PC-3 (cell line): ENCODE results near the gene CAVIN1. TPM values are rescaled to one million over a fixed set of nuclear protein-coding genes. Genes with fewer than 3 reads are reported as not detected.

Experiments
- ATAC-seq: fragments of 200-7000 bp; cut with Tn5 transposase; 2 replicates; pipeline ENCODE4 v1.9.1; 2020; ENCODE audit warnings: mild to moderate bottlenecking, moderate library complexity
- BruUV-seq: library from RNA; stranded (reverse); fragments of 400-500 nt; replicated peaks from 2 replicates; lab custom pipeline; 2021; lab: Mats Ljungman, UMichigan
- CTCF ChIA-PET: fragments of 300-600 bp; sonication (Branson Sonifier 250); formaldehyde crosslinking; loops from one replicate; lab custom pipeline; 2022; ENCODE audit warnings: antibody characterized with exemption; lab: Charles Lee
- POLR2A ChIA-PET: fragments of 300-600 bp; sonication (Branson Sonifier 250); formaldehyde crosslinking; loops from one replicate; lab custom pipeline; 2022; ENCODE audit warnings: antibody characterized with exemption; ENCODE audit not compliant: unreplicated experiment; lab: Charles Lee
- DNase-seq: peaks from one replicate; pipeline ENCODE4 v3.0.0-alpha.2; 2015
- H2AFZ ChIP-seq: fragments of 300-600 bp; sonication (generic); 2 replicates; pipeline ENCODE4 v1.6.0; 2016; ENCODE audit warnings: antibody characterized with exemption, low read length
- H3F3A ChIP-seq: fragments of 300-600 bp; sonication (generic); one replicate; pipeline ENCODE4 v1.6.0; 2017; ENCODE audit warnings: antibody characterized with exemption, low read length, control low read depth, mild to moderate bottlenecking; ENCODE audit not compliant: unreplicated experiment
- H3K27ac ChIP-seq: fragments of 300-600 bp; sonication (generic); 2 replicates; pipeline ENCODE4 v1.5.1; 2016; ENCODE audit warnings: mild to moderate bottlenecking, low read length
- H3K27me3 ChIP-seq: fragments of 300-600 bp; sonication (generic); 2 replicates; pipeline ENCODE4 v1.6.1; 2016; ENCODE audit warnings: low read length, mixed read lengths
- H3K36me3 ChIP-seq: fragments of 300-600 bp; sonication (generic); 2 replicates; pipeline ENCODE4 v1.6.1; 2016; ENCODE audit warnings: low read depth, mixed run types, low read length, mixed read lengths
- H3K4me1 ChIP-seq: fragments of 300-600 bp; sonication (generic); 2 replicates; pipeline ENCODE4 v1.5.1; 2016; ENCODE audit warnings: low read length; ENCODE audit not compliant: insufficient read depth
- H3K4me2 ChIP-seq: fragments of 300-600 bp; sonication (generic); 2 replicates; pipeline ENCODE4 v1.6.0; 2016; ENCODE audit warnings: low read length
- H3K4me3 ChIP-seq: fragments of 300-600 bp; sonication (generic); 2 replicates; pipeline ENCODE4 v1.5.1; 2016; ENCODE audit warnings: mild to moderate bottlenecking, low read length, mixed read lengths
- H3K79me2 ChIP-seq: fragments of 300-600 bp; sonication (generic); 2 replicates; pipeline ENCODE4 v1.6.1; 2017; ENCODE audit warnings: low read length, mixed read lengths
- H3K9ac ChIP-seq: fragments of 300-600 bp; sonication (generic); 2 replicates; pipeline ENCODE4 v1.6.0; 2016; ENCODE audit warnings: mild to moderate bottlenecking, low read length
- H3K9me2 ChIP-seq: fragments of 300-600 bp; sonication (generic); replicated peaks from 2 replicates; pipeline ENCODE4 v1.6.1; 2016; ENCODE audit warnings: mixed run types, low read length, mixed read lengths
- H3K9me3 ChIP-seq: fragments of 300-600 bp; sonication (generic); 2 replicates; pipeline ENCODE4 v1.6.1; 2016; ENCODE audit warnings: low read length, mixed read lengths
- H4K20me1 ChIP-seq: fragments of 300-600 bp; sonication (generic); 2 replicates; pipeline ENCODE4 v1.6.1; 2016; ENCODE audit warnings: low read length, mixed read lengths
- EZH2 ChIP-seq: fragments of 300-600 bp; sonication (generic); IDR thresholded peaks from one replicate; pipeline ENCODE4 v1.6.1; 2017; ENCODE audit warnings: antibody characterized with exemption, mild to moderate bottlenecking, low read length; ENCODE audit not compliant: unreplicated experiment
- EZH2phosphoT487 ChIP-seq: fragments of 300-600 bp; sonication (generic); IDR thresholded peaks from 2 replicates; pipeline ENCODE4 v1.6.1; 2018; ENCODE audit warnings: mild to moderate bottlenecking, antibody characterized with exemption, low read length, borderline replicate concordance
- intact Hi-C: fragments of 100-400 bp; cut with micrococcal nuclease; formaldehyde crosslinking; loops from 2 replicates; pipeline ENCODE4 v1.9.0; 2023
- total RNA-seq: library from RNA; depleted of rRNA; stranded (reverse); fragments of >200 nt; gene quantifications from 2 replicates; pipeline ENCODE4 v1.2.3, GENCODE V29; 2014
- TF ChIP-seq, protein P1 (sequence below): fragments of 300-600 bp; sonication (generic); conservative IDR thresholded peaks from 2 replicates; pipeline ENCODE4 v1.5.1; 2017; ENCODE audit warnings: antibody characterized with exemption, low read depth, mild to moderate bottlenecking, low read length

The CAVIN1 gene
- total RNA-seq, 1 experiment from 2014 or later: not detected

- Histone ChIP-seq H3K9ac (no peak overlapping the region), H3K9me3 (no peaks in the 10 kb centered on the region), H3K4me2 (no peak overlapping the region), H3F3A (no peaks in the 10 kb centered on the region), H3K4me1 (no peaks in the 10 kb centered on the region), H3K9me2 (no peaks in the 10 kb centered on the region), H3K27me3 (no peaks in the 10 kb centered on the region), H2AFZ (no peak overlapping the region), H3K79me2 (no peaks in the 10 kb centered on the region), H3K27ac (no peak overlapping the region), H3K36me3 (no peaks in the 10 kb centered on the region), H3K4me3 (no peak overlapping the region), H4K20me1 (no peaks in the 10 kb centered on the region)
- no TSS peak for BruUV-seq
- CTCF ChIA-PET: no interaction called here
- POLR2A ChIA-PET: no interaction called here
- intact Hi-C loops: no loop called here
- ATAC-seq (no peak), DNase-seq (no peak)
- TF ChIP-seq EZH2phosphoT487 (no peak), EZH2 (no peak)
- TF ChIP-seq, protein P1, sequence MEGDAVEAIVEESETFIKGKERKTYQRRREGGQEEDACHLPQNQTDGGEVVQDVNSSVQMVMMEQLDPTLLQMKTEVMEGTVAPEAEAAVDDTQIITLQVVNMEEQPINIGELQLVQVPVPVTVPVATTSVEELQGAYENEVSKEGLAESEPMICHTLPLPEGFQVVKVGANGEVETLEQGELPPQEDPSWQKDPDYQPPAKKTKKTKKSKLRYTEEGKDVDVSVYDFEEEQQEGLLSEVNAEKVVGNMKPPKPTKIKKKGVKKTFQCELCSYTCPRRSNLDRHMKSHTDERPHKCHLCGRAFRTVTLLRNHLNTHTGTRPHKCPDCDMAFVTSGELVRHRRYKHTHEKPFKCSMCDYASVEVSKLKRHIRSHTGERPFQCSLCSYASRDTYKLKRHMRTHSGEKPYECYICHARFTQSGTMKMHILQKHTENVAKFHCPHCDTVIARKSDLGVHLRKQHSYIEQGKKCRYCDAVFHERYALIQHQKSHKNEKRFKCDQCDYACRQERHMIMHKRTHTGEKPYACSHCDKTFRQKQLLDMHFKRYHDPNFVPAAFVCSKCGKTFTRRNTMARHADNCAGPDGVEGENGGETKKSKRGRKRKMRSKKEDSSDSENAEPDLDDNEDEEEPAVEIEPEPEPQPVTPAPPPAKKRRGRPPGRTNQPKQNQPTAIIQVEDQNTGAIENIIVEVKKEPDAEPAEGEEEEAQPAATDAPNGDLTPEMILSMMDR: no peak
Measured at GRCh38 chr17:42381898-42382297, 41.2 kb downstream of the CAVIN1 start.

DNA sequence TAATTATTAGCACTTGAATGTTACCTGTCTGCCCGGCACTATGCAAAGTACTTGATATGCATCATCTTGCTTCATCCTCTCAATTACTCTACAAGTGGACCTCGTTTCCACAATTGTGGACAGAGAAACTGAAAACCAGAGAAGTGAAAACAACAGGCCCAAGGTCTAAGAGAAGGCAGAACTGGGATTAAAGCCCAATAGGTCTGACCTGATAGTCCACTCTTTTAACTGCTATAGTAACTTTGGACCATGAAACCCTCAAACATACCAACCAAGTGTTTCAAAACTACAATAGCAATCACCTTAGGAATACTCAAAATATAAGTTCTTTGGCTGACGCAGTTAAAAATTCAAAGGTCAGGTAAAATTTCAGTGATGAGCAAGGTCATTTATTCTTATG lies 42.1 kb downstream of the CAVIN1 start:
- no peak for DNase-seq
- Histone ChIP-seq H3K27ac (no peak overlapping the region), H3K9me3 (no peaks in the 10 kb centered on the region), H3K9ac (no peak overlapping the region), H3K79me2 (no peaks in the 10 kb centered on the region), H3K4me2 (no peak overlapping the region), H3K4me1 (no peaks in the 10 kb centered on the region), H3K36me3 (no peaks in the 10 kb centered on the region), H3F3A (no peaks in the 10 kb centered on the region), H2AFZ (no peak overlapping the region), H4K20me1 (no peaks in the 10 kb centered on the region), H3K27me3 (no peaks in the 10 kb centered on the region), H3K9me2 (no peaks in the 10 kb centered on the region), H3K4me3 (no peak overlapping the region)
- no TSS peak for BruUV-seq
- CTCF ChIA-PET: no interaction called here
- no peak for ATAC-seq
- intact Hi-C loops: no loop called here
- TF ChIP-seq, protein P1: no peak
- no peak for TF ChIP-seq EZH2
- POLR2A ChIA-PET: no interaction called here

DNA sequence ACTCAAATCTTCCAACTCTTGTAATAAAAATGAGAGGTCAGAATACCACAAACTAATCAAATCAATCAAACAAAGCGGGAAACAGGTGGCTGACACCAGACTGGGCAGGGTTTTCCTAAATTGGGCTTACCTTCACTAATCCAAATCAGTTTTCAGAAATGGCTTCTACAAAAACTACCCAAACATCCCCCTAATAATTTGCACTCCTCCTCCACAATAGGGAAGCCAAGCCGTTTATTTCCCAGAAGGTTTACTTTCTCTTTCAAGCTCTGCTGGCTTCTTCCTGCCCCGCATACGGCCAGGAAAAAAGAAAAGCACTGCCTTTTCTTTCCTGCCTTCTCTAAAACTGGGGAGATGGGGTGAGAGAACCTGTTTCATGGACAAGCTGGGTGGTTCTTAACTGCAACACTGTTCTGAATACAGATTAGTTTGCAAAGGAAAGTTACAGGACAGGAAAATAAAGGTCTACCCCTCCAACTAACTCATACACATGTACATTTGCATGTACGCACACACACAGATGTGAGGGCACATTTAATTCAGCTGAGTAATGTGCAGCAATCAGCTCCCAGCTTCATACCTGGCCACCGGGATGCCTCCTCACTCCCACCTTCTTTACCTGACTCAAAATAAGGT lies 44.0 kb downstream of the CAVIN1 start:
- Histone ChIP-seq H4K20me1 (no peaks in the 10 kb centered on the region), H3K4me2 (no peak overlapping the region), H3K4me3 (no peak overlapping the region), H3K9me3 (no peaks in the 10 kb centered on the region), H2AFZ (no peak overlapping the region), H3F3A (no peaks in the 10 kb centered on the region), H3K27me3 (no peaks in the 10 kb centered on the region), H3K36me3 (no peaks in the 10 kb centered on the region), H3K79me2 (no peaks in the 10 kb centered on the region), H3K27ac (no peak overlapping the region), H3K4me1 (no peaks in the 10 kb centered on the region), H3K9ac (no peak overlapping the region), H3K9me2 (no peaks in the 10 kb centered on the region)
- DNase-seq (no peak), ATAC-seq (no peak)
- TF ChIP-seq EZH2: no peak
- TF ChIP-seq, protein P1: no peak
- TF ChIP-seq EZH2phosphoT487: no peak
- ChIA-PET CTCF (no interaction called here), POLR2A (no interaction called here)
- no TSS peak for BruUV-seq
- intact Hi-C loops: no loop called here
